ENCODE results near the gene GAB3.

DNA sequence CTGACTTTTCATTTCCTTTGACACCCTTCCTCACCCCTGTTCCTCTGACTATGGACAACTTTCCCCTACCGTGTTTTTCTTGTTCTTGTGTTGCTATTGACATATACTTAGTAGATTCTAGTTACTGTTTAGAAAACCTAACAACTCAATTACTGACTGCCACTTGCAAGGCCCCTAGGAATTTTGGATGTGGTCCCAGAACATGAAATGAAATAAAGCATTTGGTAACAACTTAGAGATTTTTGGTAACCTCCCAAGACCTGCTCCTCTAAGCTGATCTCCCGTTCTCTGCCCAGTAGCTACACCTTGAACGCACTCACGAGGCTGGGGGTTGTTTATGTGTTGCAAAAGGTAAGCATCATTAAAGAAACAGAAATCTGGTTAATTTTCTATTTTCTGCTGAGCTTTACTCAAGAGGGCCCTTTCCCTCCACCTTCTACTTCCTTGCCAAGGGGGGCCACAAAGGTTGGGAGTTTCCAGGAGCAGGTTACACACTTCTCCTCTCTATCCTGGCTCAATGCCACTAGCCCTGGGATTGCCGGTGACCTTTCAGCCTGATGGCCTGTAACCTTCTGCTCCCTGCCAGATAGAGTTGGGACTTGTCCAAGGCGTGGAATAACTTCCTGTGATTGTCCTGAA lies 20.5 kb downstream of the GAB3 start:
- TF ChIP-seq, protein P1, sequence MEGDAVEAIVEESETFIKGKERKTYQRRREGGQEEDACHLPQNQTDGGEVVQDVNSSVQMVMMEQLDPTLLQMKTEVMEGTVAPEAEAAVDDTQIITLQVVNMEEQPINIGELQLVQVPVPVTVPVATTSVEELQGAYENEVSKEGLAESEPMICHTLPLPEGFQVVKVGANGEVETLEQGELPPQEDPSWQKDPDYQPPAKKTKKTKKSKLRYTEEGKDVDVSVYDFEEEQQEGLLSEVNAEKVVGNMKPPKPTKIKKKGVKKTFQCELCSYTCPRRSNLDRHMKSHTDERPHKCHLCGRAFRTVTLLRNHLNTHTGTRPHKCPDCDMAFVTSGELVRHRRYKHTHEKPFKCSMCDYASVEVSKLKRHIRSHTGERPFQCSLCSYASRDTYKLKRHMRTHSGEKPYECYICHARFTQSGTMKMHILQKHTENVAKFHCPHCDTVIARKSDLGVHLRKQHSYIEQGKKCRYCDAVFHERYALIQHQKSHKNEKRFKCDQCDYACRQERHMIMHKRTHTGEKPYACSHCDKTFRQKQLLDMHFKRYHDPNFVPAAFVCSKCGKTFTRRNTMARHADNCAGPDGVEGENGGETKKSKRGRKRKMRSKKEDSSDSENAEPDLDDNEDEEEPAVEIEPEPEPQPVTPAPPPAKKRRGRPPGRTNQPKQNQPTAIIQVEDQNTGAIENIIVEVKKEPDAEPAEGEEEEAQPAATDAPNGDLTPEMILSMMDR (IDR thresholded peaks at IDR 0.05; ENCODE audit: low read depth, low read length), result no peak
- no peak for TF ChIP-seq EZH2phosphoT487 (IDR thresholded peaks at IDR 0.05; ENCODE audit: low read depth)

Measured in OCI-LY3 (cell line).